Type B pancreatic cell (in vitro differentiated cells): ENCODE measurements around the gene MLH1. TPM values are rescaled to one million over a fixed set of nuclear protein-coding genes. Genes with fewer than 3 reads are reported as not detected.
"Not testable (repeated sequence)": the region's sequence is repeated elsewhere in the genome, so short reads cannot be mapped to it uniquely, and the experiment has no call there.

Experiments
- DNase-seq: peaks from one replicate; pipeline ENCODE4 v3.0.0; 2021; ENCODE audit warnings: mixed read lengths; ENCODE audit not compliant: unreplicated experiment; ENCODE audit errors: extremely low spot score
- H3K27ac Mint-ChIP-seq: 2 replicates; pipeline ENCODE4 v1.8.0; 2021; ENCODE audit warnings: mild to moderate bottlenecking, mixed read lengths
- H3K27me3 Mint-ChIP-seq: 2 replicates; pipeline ENCODE4 v1.8.0; 2021; ENCODE audit warnings: mixed read lengths
- H3K36me3 Mint-ChIP-seq: 2 replicates; pipeline ENCODE4 v1.8.0; 2021; ENCODE audit warnings: mixed read lengths
- H3K4me1 Mint-ChIP-seq: one replicate; pipeline ENCODE4 v1.8.0; 2021; ENCODE audit warnings: mixed read lengths; ENCODE audit not compliant: unreplicated experiment
- H3K4me3 Mint-ChIP-seq: 2 replicates; pipeline ENCODE4 v1.8.0; 2021; ENCODE audit warnings: mild to moderate bottlenecking, mixed read lengths
- H3K9me3 Mint-ChIP-seq: 2 replicates; pipeline ENCODE4 v1.8.0; 2021; ENCODE audit warnings: mixed read lengths
- CTCF ChIP-seq: fragments of 200-600 bp; sonication (generic); conservative IDR thresholded peaks from 2 replicates; pipeline ENCODE4 v1.5.0; 2021; ENCODE audit warnings: antibody characterized with exemption, mild to moderate bottlenecking
- total RNA-seq: library from RNA; stranded (reverse); gene quantifications from 2 replicates; pipeline ENCODE4 v1.2.1, GENCODE V29; 2021; ENCODE audit warnings: low replicate concordance

Gene MLH1
- total RNA-seq, 1 donor from 2014 or later, result 41.0 TPM

DNA sequence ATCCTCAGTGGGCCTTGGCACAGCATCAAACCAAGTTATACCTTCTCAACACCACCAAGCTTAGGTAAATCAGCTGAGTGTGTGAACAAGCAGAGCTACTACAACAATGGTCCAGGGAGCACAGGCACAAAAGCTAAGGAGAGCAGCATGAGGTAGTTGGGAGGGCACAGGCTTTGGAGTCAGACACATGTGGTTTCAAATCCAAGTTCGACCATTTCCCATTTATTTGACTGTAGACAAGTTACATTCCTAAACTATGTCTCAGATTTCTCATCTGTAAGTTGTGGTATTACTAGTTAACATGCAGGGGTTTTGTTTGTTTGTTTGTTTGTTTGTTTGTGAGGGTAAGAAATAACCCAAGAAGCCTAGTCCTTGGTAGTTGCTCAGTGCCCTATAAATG is 46.9 kb downstream of the MLH1 start:
- no peak for DNase-seq
- Mint-ChIP-seq H3K27ac (peak overlapping the region; percentile 42), H3K9me3 (peaks cover 7% of the 10 kb centered on the region), H3K27me3 (no peaks in the 10 kb centered on the region), H3K36me3 (peaks cover 57% of the 10 kb centered on the region), H3K4me3 (no peak overlapping the region), H3K4me1 (no peaks in the 10 kb centered on the region)
- no peak for TF ChIP-seq CTCF

- no peak for TF ChIP-seq CTCF
- H3K9me3 Mint-ChIP-seq, result peaks cover 3% of the 10 kb centered on the region
- H3K27me3 Mint-ChIP-seq, result no peaks in the 10 kb centered on the region
- no peak overlapping the region for H3K27ac Mint-ChIP-seq
- no peak for DNase-seq
- no peak overlapping the region for H3K4me3 Mint-ChIP-seq
- H3K36me3 Mint-ChIP-seq, result peaks cover 50% of the 10 kb centered on the region
- H3K4me1 Mint-ChIP-seq, result no peaks in the 10 kb centered on the region
These were observed 48.4 kb downstream of the MLH1 start for GRCh38 chr3:37041546-37042195.

DNA sequence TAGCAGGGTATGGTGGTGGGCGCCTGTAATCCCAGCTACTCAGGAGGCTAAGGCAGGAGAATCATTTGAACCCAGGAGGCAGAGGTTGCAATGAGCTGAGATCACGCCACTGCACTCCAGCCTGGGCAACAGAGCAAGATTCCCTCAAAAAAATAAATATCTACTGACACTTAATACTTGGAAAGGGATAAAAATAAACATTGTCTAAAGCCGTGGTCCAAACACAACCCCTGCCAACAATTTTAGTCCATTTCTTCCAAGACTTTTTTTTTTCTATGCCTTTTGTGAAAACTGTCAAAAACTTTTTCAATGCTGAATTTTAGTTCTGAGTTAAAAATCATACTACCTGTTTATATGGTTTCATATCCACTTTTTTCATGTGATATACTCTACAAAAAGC is 49.4 kb downstream of the MLH1 start:
- H3K9me3 Mint-ChIP-seq, DNase-seq, H3K4me3 Mint-ChIP-seq, H3K27me3 Mint-ChIP-seq, H3K4me1 Mint-ChIP-seq, H3K27ac Mint-ChIP-seq: not testable (repeated sequence)
- peaks cover 51% of the 10 kb centered on the region for H3K36me3 Mint-ChIP-seq

DNA sequence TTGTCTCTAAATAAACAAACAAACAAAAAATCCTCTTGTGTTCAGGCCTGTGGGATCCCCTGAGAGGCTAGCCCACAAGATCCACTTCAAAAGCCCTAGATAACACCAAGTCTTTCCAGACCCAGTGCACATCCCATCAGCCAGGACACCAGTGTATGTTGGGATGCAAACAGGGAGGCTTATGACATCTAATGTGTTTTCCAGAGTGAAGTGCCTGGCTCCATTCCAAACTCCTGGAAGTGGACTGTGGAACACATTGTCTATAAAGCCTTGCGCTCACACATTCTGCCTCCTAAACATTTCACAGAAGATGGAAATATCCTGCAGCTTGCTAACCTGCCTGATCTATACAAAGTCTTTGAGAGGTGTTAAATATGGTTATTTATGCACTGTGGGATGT is 57.0 kb downstream of the MLH1 start:
- H3K27ac Mint-ChIP-seq, result no peak overlapping the region
- H3K4me3 Mint-ChIP-seq, result no peak overlapping the region
- peaks cover 15% of the 10 kb centered on the region for H3K4me1 Mint-ChIP-seq
- H3K9me3 Mint-ChIP-seq, result no peaks in the 10 kb centered on the region
- peaks cover 52% of the 10 kb centered on the region for H3K36me3 Mint-ChIP-seq
- TF ChIP-seq CTCF, result no peak
- no peak for DNase-seq
- H3K27me3 Mint-ChIP-seq, result no peaks in the 10 kb centered on the region

DNA sequence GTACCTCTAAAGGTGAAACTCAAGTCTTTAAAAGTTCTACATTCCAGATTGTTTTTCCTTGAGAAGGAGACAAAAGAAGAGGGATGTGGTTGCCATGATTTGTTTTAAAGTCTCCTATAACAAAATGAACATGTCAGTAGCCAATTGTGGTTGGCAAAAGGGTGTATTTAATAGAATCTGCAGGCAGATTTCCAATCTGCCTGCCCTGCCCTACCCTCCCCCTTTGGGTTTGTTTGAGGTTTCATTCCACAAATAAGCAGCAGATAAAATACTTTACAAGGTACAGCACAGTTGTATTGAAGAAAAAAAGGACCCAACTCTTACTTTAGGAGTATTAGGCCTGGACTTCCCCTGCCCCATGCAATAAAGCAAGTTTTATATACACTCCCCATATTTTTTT is 59.5 kb downstream of the MLH1 start:
- TF ChIP-seq CTCF, result no peak
- DNase-seq, result no peak
- Mint-ChIP-seq H3K9me3 (no peaks in the 10 kb centered on the region), H3K4me1 (peaks cover 15% of the 10 kb centered on the region), H3K27ac (no peak overlapping the region), H3K36me3 (peaks cover 55% of the 10 kb centered on the region), H3K4me3 (no peak overlapping the region), H3K27me3 (no peaks in the 10 kb centered on the region)

- H3K9me3 Mint-ChIP-seq, result no peaks in the 10 kb centered on the region
- H3K4me3 Mint-ChIP-seq, result no peak overlapping the region
- H3K27me3 Mint-ChIP-seq, result no peaks in the 10 kb centered on the region
- peaks cover 15% of the 10 kb centered on the region for H3K4me1 Mint-ChIP-seq
- no peak overlapping the region for H3K27ac Mint-ChIP-seq
- no peak for DNase-seq
- no peak for TF ChIP-seq CTCF
- H3K36me3 Mint-ChIP-seq, result peaks cover 50% of the 10 kb centered on the region
These were observed 60.0 kb downstream of the MLH1 start for GRCh38 chr3:37053337-37053736.
